Esophagus squamous epithelium (tissue), 4 donors: Measurements from ENCODE around the gene FIGNL2.

Source experiments
- POLR2A ChIP-seq, 4 donors: fragments of 450-650 bp; IDR thresholded peaks; one replicate each; pipeline ENCODE4 v1.6.1; 2017; ENCODE audit warnings: antibody characterized with exemption in 4 of 4, mild to moderate bottlenecking in 4 of 4, moderate library complexity in 3 of 4
- TF ChIP-seq, protein P1 (sequence below), 6 experiments: fragments of 450-650 bp in 4 of 6; fragments of 200-600 bp in 2 of 6; sonication (generic) in 2 of 6; IDR thresholded peaks; one replicate each; pipeline ENCODE4 v1.5.1; 2016 to 2019; ENCODE audit warnings: antibody characterized with exemption in 6 of 6, mild to moderate bottlenecking in 4 of 6, moderate library complexity in 4 of 6

DNA sequence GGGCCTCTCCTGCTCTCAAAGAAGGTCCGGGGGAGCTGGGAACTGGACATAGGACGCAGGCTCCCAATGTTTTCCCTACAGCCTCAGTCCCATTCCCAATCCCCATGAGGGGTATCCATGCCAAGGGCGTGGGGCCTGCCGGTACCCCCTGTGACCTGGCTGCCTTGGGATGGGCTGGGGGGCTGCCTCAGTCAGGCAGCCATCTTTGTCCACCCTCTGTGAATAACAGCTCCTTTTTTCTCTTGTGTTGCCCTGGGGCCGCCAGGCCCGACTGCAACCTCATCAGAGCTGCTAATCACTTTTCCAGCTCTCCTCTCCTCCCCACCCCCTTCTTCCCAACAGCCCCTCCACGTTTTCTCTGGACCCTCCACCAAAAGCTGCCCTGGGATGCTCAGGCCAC is 11.2 kb downstream of the FIGNL2 start:
- TF ChIP-seq, protein P1, sequence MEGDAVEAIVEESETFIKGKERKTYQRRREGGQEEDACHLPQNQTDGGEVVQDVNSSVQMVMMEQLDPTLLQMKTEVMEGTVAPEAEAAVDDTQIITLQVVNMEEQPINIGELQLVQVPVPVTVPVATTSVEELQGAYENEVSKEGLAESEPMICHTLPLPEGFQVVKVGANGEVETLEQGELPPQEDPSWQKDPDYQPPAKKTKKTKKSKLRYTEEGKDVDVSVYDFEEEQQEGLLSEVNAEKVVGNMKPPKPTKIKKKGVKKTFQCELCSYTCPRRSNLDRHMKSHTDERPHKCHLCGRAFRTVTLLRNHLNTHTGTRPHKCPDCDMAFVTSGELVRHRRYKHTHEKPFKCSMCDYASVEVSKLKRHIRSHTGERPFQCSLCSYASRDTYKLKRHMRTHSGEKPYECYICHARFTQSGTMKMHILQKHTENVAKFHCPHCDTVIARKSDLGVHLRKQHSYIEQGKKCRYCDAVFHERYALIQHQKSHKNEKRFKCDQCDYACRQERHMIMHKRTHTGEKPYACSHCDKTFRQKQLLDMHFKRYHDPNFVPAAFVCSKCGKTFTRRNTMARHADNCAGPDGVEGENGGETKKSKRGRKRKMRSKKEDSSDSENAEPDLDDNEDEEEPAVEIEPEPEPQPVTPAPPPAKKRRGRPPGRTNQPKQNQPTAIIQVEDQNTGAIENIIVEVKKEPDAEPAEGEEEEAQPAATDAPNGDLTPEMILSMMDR (IDR thresholded peaks at IDR 0.05) = no peak
- no peak for TF ChIP-seq POLR2A (IDR thresholded peaks at IDR 0.05)
